ENCODE measurements around the gene MOV10. TPM values are rescaled to one million over a fixed set of nuclear protein-coding genes. Genes with fewer than 3 reads are reported as not detected.
"Not testable (repeated sequence)": the region's sequence is repeated elsewhere in the genome, so short reads cannot be mapped to it uniquely, and the experiment has no call there.

The MOV10 gene, protein sequence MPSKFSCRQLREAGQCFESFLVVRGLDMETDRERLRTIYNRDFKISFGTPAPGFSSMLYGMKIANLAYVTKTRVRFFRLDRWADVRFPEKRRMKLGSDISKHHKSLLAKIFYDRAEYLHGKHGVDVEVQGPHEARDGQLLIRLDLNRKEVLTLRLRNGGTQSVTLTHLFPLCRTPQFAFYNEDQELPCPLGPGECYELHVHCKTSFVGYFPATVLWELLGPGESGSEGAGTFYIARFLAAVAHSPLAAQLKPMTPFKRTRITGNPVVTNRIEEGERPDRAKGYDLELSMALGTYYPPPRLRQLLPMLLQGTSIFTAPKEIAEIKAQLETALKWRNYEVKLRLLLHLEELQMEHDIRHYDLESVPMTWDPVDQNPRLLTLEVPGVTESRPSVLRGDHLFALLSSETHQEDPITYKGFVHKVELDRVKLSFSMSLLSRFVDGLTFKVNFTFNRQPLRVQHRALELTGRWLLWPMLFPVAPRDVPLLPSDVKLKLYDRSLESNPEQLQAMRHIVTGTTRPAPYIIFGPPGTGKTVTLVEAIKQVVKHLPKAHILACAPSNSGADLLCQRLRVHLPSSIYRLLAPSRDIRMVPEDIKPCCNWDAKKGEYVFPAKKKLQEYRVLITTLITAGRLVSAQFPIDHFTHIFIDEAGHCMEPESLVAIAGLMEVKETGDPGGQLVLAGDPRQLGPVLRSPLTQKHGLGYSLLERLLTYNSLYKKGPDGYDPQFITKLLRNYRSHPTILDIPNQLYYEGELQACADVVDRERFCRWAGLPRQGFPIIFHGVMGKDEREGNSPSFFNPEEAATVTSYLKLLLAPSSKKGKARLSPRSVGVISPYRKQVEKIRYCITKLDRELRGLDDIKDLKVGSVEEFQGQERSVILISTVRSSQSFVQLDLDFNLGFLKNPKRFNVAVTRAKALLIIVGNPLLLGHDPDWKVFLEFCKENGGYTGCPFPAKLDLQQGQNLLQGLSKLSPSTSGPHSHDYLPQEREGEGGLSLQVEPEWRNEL
- polyA plus RNA-seq (ENCODE audit: insufficient read length in 4 of 4): 10 to 100 TPM; 60.8 to 87.7 (median 70.4) TPM

- peak; percentile 59 to 79 (median 63) for DNase-seq (ENCODE audit: low read depth in 4 of 4, low spot score in 2 of 4)
Measured at GRCh38 chr1:112674440-112674985, at the start of gene MOV10. Gene MOV10 (plus strand): TSS chr1:112674659. CDS start chr1:112674913, 254 bp downstream.

DNA sequence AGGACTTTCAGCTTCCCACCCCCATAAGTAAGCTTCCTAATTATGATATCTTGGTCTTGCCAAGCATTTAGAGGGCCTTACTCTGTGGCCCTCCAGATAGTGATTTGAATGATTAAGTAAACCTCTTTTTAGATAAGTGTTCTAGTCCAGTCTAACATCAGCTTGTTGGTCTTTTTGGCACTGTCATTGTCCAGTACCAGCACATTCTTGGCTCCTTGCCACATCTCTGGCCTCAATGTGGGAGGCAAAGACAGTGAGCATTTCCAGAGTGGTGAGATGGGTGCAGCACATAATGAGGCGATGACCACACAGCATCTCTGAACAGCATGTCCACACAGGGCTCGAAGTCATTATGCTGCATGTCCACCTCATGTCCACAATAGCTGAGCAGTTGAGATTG, 48.8 kb upstream of the MOV10 start:
- DNase-seq (ENCODE audit: low read depth in 4 of 4, low spot score in 2 of 4): no peak

DNA sequence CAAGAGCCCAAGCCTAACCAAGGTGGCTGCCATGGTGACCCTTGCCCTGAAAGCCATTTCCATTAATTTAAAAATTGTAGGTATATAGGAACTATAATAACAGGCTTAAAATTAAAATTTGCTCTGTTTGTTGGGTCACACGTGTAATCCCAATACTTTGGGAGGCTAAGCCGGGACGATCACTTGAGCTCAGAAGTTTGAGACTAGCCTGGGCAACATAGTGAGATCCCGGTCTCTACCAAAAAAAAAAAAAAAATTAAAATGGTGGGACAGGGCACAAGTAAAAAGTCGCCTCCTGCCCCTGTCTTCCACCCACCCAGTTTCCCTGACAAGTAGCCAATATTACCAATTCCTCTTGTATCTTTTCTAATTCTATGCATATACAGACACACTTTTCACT, 48.3 kb upstream of the MOV10 start:
- no peak for DNase-seq (ENCODE audit: low read depth in 4 of 4, low spot score in 2 of 4)

DNA sequence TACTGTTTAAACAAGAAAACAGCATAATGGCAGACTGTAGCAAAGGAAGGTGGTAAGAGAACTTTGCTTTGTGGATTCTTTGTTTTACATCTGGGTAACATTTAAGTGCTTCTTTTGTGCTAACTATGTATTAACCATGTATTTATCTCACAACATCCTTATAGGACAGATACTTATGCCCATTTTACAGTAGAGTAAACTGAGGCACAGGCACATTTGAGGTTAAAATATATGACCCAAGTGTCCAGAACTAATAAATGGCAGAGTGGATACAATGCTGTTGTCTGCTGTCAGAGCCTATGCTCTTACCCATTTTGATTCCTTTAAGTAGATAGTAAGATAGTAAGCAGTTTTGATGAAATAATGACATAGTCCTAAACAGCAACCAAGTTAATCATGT, 47.6 kb upstream of the MOV10 start:
- DNase-seq (ENCODE audit: low read depth in 4 of 4, low spot score in 2 of 4): no peak

- DNase-seq (ENCODE audit: low read depth in 4 of 4, low spot score in 2 of 4): no peak
Measured at GRCh38 chr1:112628516-112628915, 45.9 kb upstream of the MOV10 start.

- DNase-seq (ENCODE audit: low read depth in 4 of 4, low spot score in 2 of 4): no peak
Measured at GRCh38 chr1:112629256-112629655, 45.2 kb upstream of the MOV10 start.

- no peak for DNase-seq (ENCODE audit: low read depth in 4 of 4, low spot score in 2 of 4)
Measured at GRCh38 chr1:112633628-112634027, 40.8 kb upstream of the MOV10 start.

- DNase-seq (ENCODE audit: low read depth in 4 of 4, low spot score in 2 of 4): no peak
Measured at GRCh38 chr1:112634367-112634766, 40.1 kb upstream of the MOV10 start.

DNA sequence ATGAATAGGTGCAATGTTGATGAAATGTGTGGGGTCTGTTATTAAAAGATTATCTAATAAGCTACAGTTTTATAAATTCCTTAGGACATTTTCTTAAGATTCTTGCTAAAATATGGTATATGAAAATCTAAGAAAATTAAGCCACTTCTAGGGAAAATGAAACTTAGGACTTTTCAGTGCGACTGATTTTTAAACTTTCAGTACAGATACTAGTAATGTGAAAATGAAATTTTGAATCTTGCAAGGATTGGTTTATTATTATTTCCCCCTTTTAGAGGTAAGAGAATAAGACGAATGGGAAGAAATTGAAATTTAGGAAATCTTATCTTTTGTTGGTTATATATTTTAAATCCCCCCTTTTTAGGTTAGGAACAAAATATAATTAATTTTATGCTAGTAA, 38.4 kb upstream of the MOV10 start:
- DNase-seq (ENCODE audit: low read depth in 4 of 4, low spot score in 2 of 4): no peak

DNA sequence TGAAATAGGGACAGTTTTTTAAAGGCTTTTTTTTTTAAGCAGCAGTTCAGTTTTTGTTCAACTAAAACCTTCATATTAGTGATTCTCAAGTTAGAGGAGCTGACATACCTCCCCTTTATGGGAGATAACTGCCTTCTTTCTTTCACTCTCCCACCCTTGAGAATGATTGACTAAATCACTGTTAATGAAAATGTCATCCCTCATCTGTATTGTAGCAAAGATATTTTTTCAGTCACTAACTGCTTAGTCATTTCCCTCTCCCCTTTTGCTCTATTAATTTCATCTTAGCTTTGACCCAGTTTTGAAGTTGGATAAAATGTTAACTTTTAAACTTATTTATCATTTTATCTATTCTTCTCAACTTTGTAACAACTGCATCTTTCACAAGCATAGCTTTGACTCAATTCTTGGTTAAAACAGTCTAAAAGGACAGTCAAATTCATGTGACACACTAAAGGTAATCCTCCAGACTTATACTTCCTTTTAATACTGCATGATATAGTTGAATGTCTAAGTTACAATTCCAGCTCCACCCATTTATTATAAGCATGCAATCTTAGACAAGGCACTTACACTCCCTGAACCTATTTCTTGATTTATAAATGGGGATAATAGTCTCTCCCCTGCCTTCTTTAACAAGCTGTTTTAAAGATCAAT, 37.7 kb upstream of the MOV10 start:
- DNase-seq (ENCODE audit: low read depth in 4 of 4, low spot score in 2 of 4): no peak

DNA sequence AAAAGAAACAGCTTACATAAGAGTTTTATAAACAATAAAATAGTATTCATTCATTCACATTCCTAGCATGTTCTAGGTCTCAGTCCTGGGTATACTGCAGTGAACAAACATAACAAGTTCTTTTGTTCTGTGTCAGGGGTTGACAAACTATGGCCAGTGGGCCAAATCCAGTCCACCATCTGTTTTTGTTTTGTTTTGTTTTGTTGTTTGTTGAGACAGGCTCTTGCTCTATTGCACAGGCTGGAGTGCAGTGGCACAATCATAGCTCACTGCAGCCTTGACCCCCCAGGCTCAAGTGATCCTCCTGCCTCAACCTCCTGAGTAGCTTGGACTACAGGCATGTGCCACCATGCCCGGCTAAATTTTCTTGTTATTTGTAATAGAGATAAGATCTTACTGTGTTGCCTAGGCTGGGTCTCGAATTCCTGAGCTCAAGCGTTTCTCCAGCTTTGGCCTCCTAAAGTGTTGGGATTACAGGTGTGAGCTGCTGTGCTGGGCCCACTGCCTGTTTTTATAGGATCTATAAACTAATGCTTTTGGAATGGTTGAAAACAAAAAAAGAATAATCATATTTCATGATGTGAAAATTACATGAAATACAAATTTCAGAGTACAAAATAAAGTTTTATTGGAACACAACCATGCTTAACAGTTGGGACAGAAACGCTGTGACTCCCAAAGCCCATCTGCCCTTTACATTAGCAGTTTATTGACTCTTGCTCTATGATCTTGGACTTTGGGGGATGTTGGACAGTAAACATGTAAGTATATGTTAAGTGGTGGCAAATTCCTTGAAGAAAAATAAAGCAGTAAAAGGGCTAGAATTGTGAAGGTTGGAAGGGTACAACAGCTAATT, 37.0 kb upstream of the MOV10 start:
- DNase-seq (ENCODE audit: low read depth in 4 of 4, low spot score in 2 of 4): no peak

GRCh38 chr1:112638110-112638428, 36.4 kb upstream of the MOV10 start:
- no peak for DNase-seq (ENCODE audit: low read depth in 4 of 4, low spot score in 2 of 4)

DNA sequence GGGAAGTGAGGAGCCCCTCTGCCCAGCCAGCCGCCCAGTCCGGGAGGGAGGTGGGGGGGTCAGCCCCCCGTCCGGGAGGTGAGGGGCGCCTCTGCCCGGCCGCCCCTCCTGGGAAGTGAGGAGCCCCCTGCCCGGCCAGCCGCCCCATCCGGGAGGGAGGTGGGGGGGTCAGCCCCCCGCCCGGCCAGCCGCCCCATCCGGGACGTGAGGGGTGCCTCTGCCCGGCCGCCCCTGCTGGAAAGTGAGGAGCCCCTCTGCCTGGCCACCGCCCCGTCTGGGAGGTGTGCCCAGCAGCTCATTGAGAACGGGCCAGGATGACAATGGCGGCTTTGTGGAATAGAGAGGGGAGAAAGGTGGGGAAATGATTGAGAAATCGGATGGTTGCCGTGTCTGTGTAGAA, 34.0 kb upstream of the MOV10 start:
- not testable (repeated sequence) for DNase-seq (ENCODE audit: low read depth in 4 of 4, low spot score in 2 of 4)

GRCh38 chr1:112643080-112643479, 31.4 kb upstream of the MOV10 start:
- DNase-seq (ENCODE audit: low read depth in 4 of 4, low spot score in 2 of 4): no peak

GRCh38 chr1:112646225-112646624, 28.2 kb upstream of the MOV10 start:
- DNase-seq (ENCODE audit: low read depth in 4 of 4, low spot score in 2 of 4): no peak

DNA sequence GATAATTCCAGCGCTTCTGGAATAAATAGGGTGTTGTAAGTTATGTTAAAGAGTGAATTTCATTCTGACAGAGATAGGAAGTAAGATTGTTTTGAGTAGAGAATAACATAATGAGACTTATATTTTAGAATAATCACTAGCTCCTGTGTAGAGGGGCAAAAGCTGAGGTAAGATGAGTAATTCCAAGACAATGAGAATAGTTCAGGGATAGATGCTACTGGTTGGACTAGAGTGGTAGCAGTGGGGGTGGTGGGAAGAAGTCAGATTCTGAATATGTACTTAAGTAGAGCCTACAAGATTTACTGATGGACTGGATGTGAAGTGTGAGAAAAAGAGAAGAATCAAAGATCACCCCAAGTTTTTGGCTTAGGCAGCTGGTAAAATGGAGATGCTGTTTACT, 23.3 kb upstream of the MOV10 start:
- no peak for DNase-seq (ENCODE audit: low read depth in 4 of 4, low spot score in 2 of 4)

- no peak for DNase-seq (ENCODE audit: low read depth in 4 of 4, low spot score in 2 of 4)
Measured at GRCh38 chr1:112665857-112666256, 8.6 kb upstream of the MOV10 start.

GRCh38 chr1:112666946-112667345, 7.5 kb upstream of the MOV10 start:
- no peak for DNase-seq (ENCODE audit: low read depth in 4 of 4, low spot score in 2 of 4)

GRCh38 chr1:112672009-112672408, 2.5 kb upstream of the MOV10 start:
- DNase-seq (ENCODE audit: low read depth in 4 of 4, low spot score in 2 of 4): no peak

GRCh38 chr1:112672842-112673241, 1.6 kb upstream of the MOV10 start:
- DNase-seq (ENCODE audit: low read depth in 4 of 4, low spot score in 2 of 4): no peak
